CD4-positive, alpha-beta T cell treated with Interleukin-15 for 1 hour (primary cell): ENCODE data around the gene DLG2.

Source experiments
- DNase-seq: peaks from one replicate; pipeline ENCODE4 v3.0.0-alpha.2; 2020

The DLG2 gene

GRCh38 chr11:84719935-84720577 is 907.1 kb downstream of the DLG2 start:
- DNase-seq, result no peak

- DNase-seq, result no peak
Measured at GRCh38 chr11:84714316-84714780, 912.8 kb downstream of the DLG2 start.

- no peak for DNase-seq
Measured at GRCh38 chr11:84691830-84692229, 935.3 kb downstream of the DLG2 start.

- DNase-seq, result no peak
Measured at GRCh38 chr11:84687433-84687832, 939.7 kb downstream of the DLG2 start.

GRCh38 chr11:84686716-84687115 is 940.4 kb downstream of the DLG2 start:
- DNase-seq, result no peak

- no peak for DNase-seq
Measured at GRCh38 chr11:84685976-84686375, 941.2 kb downstream of the DLG2 start.

- DNase-seq, result no peak
Measured at GRCh38 chr11:84685149-84685548, 942.0 kb downstream of the DLG2 start.

- no peak for DNase-seq
Measured at GRCh38 chr11:84681456-84681855, 945.7 kb downstream of the DLG2 start.

GRCh38 chr11:84675396-84676025 is 951.6 kb downstream of the DLG2 start:
- DNase-seq, result no peak

GRCh38 chr11:84673753-84674152 is 953.4 kb downstream of the DLG2 start:
- no peak for DNase-seq

GRCh38 chr11:84671325-84671999 is 955.7 kb downstream of the DLG2 start:
- no peak for DNase-seq

GRCh38 chr11:84663731-84664130 is 963.4 kb downstream of the DLG2 start:
- DNase-seq, result no peak

- no peak for DNase-seq
Measured at GRCh38 chr11:84660257-84660977, 966.7 kb downstream of the DLG2 start.

GRCh38 chr11:84655712-84656111 is 971.4 kb downstream of the DLG2 start:
- no peak for DNase-seq

- DNase-seq, result no peak
Measured at GRCh38 chr11:84648471-84648870, 978.7 kb downstream of the DLG2 start.

GRCh38 chr11:84645988-84646694 is 981.0 kb downstream of the DLG2 start:
- no peak for DNase-seq

GRCh38 chr11:84642500-84642899 is 984.6 kb downstream of the DLG2 start:
- DNase-seq, result no peak

- no peak for DNase-seq
Measured at GRCh38 chr11:84634309-84634708, 992.8 kb downstream of the DLG2 start.

- DNase-seq, result no peak
Measured at GRCh38 chr11:84628871-84629620, 998.1 kb downstream of the DLG2 start.

GRCh38 chr11:84626256-84626655 is 1000.9 kb downstream of the DLG2 start:
- DNase-seq, result no peak

GRCh38 chr11:84612645-84613044 is 1014.5 kb downstream of the DLG2 start:
- no peak for DNase-seq

GRCh38 chr11:84608837-84609196 is 1018.3 kb downstream of the DLG2 start:
- DNase-seq, result no peak
